HCT116 (cell line): ENCODE measurements around the gene RSPO1. TPM values are rescaled to one million over a fixed set of nuclear protein-coding genes. Genes with fewer than 3 reads are reported as not detected.

Experiments used
- ATAC-seq: fragments of 200-7000 bp; cut with Tn5 transposase; 2 replicates; pipeline ENCODE4 v1.9.1; 2020; ENCODE audit warnings: mild to moderate bottlenecking, moderate library complexity
- BruUV-seq: library from RNA; stranded (reverse); fragments of 400-500 nt; replicated peaks from 2 replicates; lab custom pipeline; 2021; lab: Mats Ljungman, UMichigan
- CTCF ChIA-PET: fragments of 300-600 bp; sonication (Branson Sonifier 250); formaldehyde crosslinking; loops from one replicate; lab custom pipeline; 2021; ENCODE audit warnings: antibody characterized with exemption; lab: Charles Lee
- POLR2A ChIA-PET: fragments of 300-600, 350-600 bp; sonication (Branson Sonifier 250); formaldehyde crosslinking; loops from one replicate; lab custom pipeline; 2021; ENCODE audit warnings: antibody characterized with exemption; lab: Charles Lee
- RAD21 ChIA-PET, 2 experiments: fragments of 300-600 bp; sonication (Branson Sonifier 250); formaldehyde crosslinking; loops; one replicate each; lab custom pipeline; 2023; ENCODE audit warnings: low total read pairs in 2 of 2; ENCODE audit not compliant: uncharacterized antibody in 2 of 2, unreplicated experiment in 2 of 2, low non-redundant PET in 1 of 2; lab: Charles Lee
- DNase-seq: peaks from one replicate; pipeline ENCODE4 v3.0.0-alpha.2; 2010; ENCODE audit warnings: low read depth, low spot score
- H2AFZ ChIP-seq: fragments of 200-600 bp; shearing (Covaris generic), sonication (generic); 2 replicates; pipeline ENCODE4 v1.6.1; 2017; ENCODE audit warnings: low read depth, mixed run types, mixed read lengths, antibody characterized with exemption, low read length; ENCODE audit not compliant: poor library complexity, severe bottlenecking
- H3K27ac ChIP-seq: 2 replicates; pipeline ENCODE4 v1.5.1; 2012; ENCODE audit warnings: low read depth, low read length
- H3K27me3 ChIP-seq: fragments of 200-600 bp; sonication (generic); 2 replicates; pipeline ENCODE4 v1.6.1; 2016; ENCODE audit warnings: mixed run types, low read length, mixed read lengths; ENCODE audit not compliant: insufficient read depth
- H3K36me3 ChIP-seq, 2 experiments: fragments of 200-500 bp in 1 of 2; fragments of 200-600 bp in 1 of 2; sonication (Bioruptor generic) in 1 of 2; sonication (generic) in 1 of 2; 2 replicates each; pipeline versions ENCODE4 v1.5.1 to v1.6.1; 2014 to 2016; ENCODE audit warnings: low read length in 2 of 2, inconsistent platforms in 1 of 2, mixed read lengths in 1 of 2, mixed run types in 1 of 2; ENCODE audit not compliant: insufficient read depth in 2 of 2, control insufficient read depth in 1 of 2
- H3K4me1 ChIP-seq, 2 experiments: fragments of 200-600 bp in 1 of 2; sonication (generic) in 1 of 2; 2 replicates each; pipeline versions ENCODE4 v1.5.1 to v1.6.1; 2012 to 2017; ENCODE audit warnings: low read length in 2 of 2, inconsistent platforms in 1 of 2, mild to moderate bottlenecking in 1 of 2, mixed read lengths in 1 of 2, mixed run types in 1 of 2, moderate library complexity in 1 of 2; ENCODE audit not compliant: insufficient read depth in 2 of 2, control insufficient read depth in 1 of 2
- H3K4me2 ChIP-seq: fragments of 200-600 bp; sonication (generic); 2 replicates; pipeline ENCODE4 v1.6.1; 2017; ENCODE audit warnings: mixed run types, low read length, mixed read lengths
- H3K4me3 ChIP-seq, 2 experiments: fragments of 200-600 bp in 1 of 2; sonication (generic) in 1 of 2; replicated peaks in 1 of 2; 2 replicates each; pipeline ENCODE4 v1.5.1; 2011 to 2016; ENCODE audit warnings: low read length in 2 of 2, control low read depth in 1 of 2, low read depth in 1 of 2, mild to moderate bottlenecking in 1 of 2, mixed read lengths in 1 of 2, mixed run types in 1 of 2
- H3K79me2 ChIP-seq: fragments of 200-600 bp; sonication (generic); 2 replicates; pipeline ENCODE4 v1.6.1; 2017; ENCODE audit warnings: mild to moderate bottlenecking, mixed run types, low read length, moderate library complexity, mixed read lengths; ENCODE audit not compliant: insufficient read depth
- H3K9ac ChIP-seq: fragments of 200-600 bp; sonication (generic); 2 replicates; pipeline ENCODE4 v1.6.1; 2016; ENCODE audit warnings: low read length, mixed read lengths
- H3K9me2 ChIP-seq: fragments of 200-600 bp; sonication (generic), shearing (Covaris generic); 2 replicates; pipeline ENCODE4 v1.6.1; 2017; ENCODE audit warnings: mixed run types, mild to moderate bottlenecking, moderate library complexity; ENCODE audit not compliant: insufficient read depth
- H3K9me3 ChIP-seq, 2 experiments: fragments of 200-500 bp in 1 of 2; fragments of 200-600 bp in 1 of 2; sonication (Bioruptor generic) in 1 of 2; sonication (generic) in 1 of 2; 2 replicates each; pipeline ENCODE4 v1.6.1; 2014 to 2017; ENCODE audit warnings: low read length in 2 of 2, mixed read lengths in 2 of 2, inconsistent platforms in 1 of 2, low read depth in 1 of 2, mild to moderate bottlenecking in 1 of 2, mixed run types in 1 of 2, moderate library complexity in 1 of 2; ENCODE audit not compliant: control insufficient read depth in 1 of 2, insufficient read depth in 1 of 2
- H4K20me1 ChIP-seq: fragments of 200-600 bp; sonication (generic), shearing (Covaris generic); 2 replicates; pipeline ENCODE4 v1.6.1; 2017; ENCODE audit warnings: mixed run types, mild to moderate bottlenecking, moderate library complexity; ENCODE audit not compliant: insufficient read depth
- CBX3 ChIP-seq: IDR thresholded peaks from 2 replicates; pipeline ENCODE4 v1.6.1; 2012; ENCODE audit warnings: low read depth
- CEBPB ChIP-seq: IDR thresholded peaks from 2 replicates; pipeline ENCODE4 v1.6.1; 2012; ENCODE audit warnings: low read depth
- EGR1 ChIP-seq: IDR thresholded peaks from 2 replicates; pipeline ENCODE4 v1.6.1; 2012; ENCODE audit warnings: low read depth
- ELF1 ChIP-seq: IDR thresholded peaks from 2 replicates; pipeline ENCODE4 v1.6.1; 2012; ENCODE audit warnings: low read depth, borderline replicate concordance
- EZH2 ChIP-seq: fragments of 200-600 bp; sonication (generic); IDR thresholded peaks from 2 replicates; pipeline ENCODE4 v1.6.1; 2017; ENCODE audit warnings: antibody characterized with exemption, mixed run types
- EZH2phosphoT487 ChIP-seq: fragments of 200-600 bp; IDR thresholded peaks from 2 replicates; pipeline ENCODE4 v1.6.1; 2018; ENCODE audit warnings: antibody characterized with exemption, borderline replicate concordance
- FOSL1 ChIP-seq: IDR thresholded peaks from 2 replicates; pipeline ENCODE4 v1.6.1; 2012; ENCODE audit warnings: low read depth
- JUND ChIP-seq: IDR thresholded peaks from 2 replicates; pipeline ENCODE4 v1.6.1; 2012
- POLR2A ChIP-seq: IDR thresholded peaks from 2 replicates; pipeline ENCODE4 v1.7.0; 2011; ENCODE audit warnings: borderline replicate concordance; ENCODE audit not compliant: insufficient read depth, insufficient read length; ENCODE audit errors: extremely low read depth
- RAD21 ChIP-seq: IDR thresholded peaks from 2 replicates; pipeline ENCODE4 v1.6.1; 2012; ENCODE audit warnings: low read depth, mild to moderate bottlenecking
- SIN3A ChIP-seq: IDR thresholded peaks from 2 replicates; pipeline ENCODE4 v1.6.1; 2012; ENCODE audit warnings: low read depth
- SP1 ChIP-seq: IDR thresholded peaks from 2 replicates; pipeline ENCODE4 v1.6.1; 2012; ENCODE audit warnings: low read depth
- SRF ChIP-seq: IDR thresholded peaks from 2 replicates; pipeline ENCODE4 v1.6.1; 2012; ENCODE audit warnings: low read depth
- YY1 ChIP-seq: IDR thresholded peaks from 2 replicates; pipeline ENCODE4 v1.6.1; 2011; ENCODE audit warnings: low read length, low read depth, moderate library complexity, mild to moderate bottlenecking; ENCODE audit not compliant: insufficient replicate concordance; ENCODE audit errors: extremely low read depth
- ZFX ChIP-seq: fragments of 450-650 bp; IDR thresholded peaks from 2 replicates; pipeline ENCODE4 v1.6.1; 2017
- ZNF274 ChIP-seq: fragments of 200-500 bp; sonication (Bioruptor generic); IDR thresholded peaks from 2 replicates; pipeline ENCODE4 v1.6.1; 2014; ENCODE audit warnings: mild to moderate bottlenecking, low read depth, low read length, inconsistent platforms
- intact Hi-C: fragments of 100-400 bp; cut with micrococcal nuclease; formaldehyde crosslinking; loops from 2 replicates; pipeline ENCODE4 v1.10.0; 2022
- total RNA-seq: library from RNA; stranded (reverse); gene quantifications from one replicate; pipeline ENCODE4 v1.2.1, GENCODE V29; 2021; ENCODE audit not compliant: unreplicated experiment
- TF ChIP-seq, protein P1 (sequence below): IDR thresholded peaks from 2 replicates; pipeline ENCODE4 v1.6.1; 2012; ENCODE audit warnings: low read depth
- TF ChIP-seq, protein P2 (sequence below): IDR thresholded peaks from 2 replicates; pipeline ENCODE4 v1.6.1; 2012
- TF ChIP-seq, protein P3 (sequence below), 3 experiments: fragments of 200-600 bp in 1 of 3; sonication (generic) in 1 of 3; IDR thresholded peaks in 2 of 3; conservative IDR thresholded peaks in 1 of 3; 2 replicates each; pipeline ENCODE4 v1.5.1; 2012 to 2017; ENCODE audit warnings: low read depth in 2 of 3, low read length in 2 of 3, antibody characterized with exemption in 1 of 3, borderline replicate concordance in 1 of 3, control low read depth in 1 of 3, mild to moderate bottlenecking in 1 of 3, mixed read lengths in 1 of 3, mixed run types in 1 of 3, moderate library complexity in 1 of 3; ENCODE audit not compliant: insufficient read depth in 1 of 3
- TF ChIP-seq, protein P4 (sequence below): IDR thresholded peaks from 2 replicates; pipeline ENCODE4 v1.6.1; 2012

Gene RSPO1
- total RNA-seq, 1 experiment from 2014 or later = 0.15 TPM

DNA sequence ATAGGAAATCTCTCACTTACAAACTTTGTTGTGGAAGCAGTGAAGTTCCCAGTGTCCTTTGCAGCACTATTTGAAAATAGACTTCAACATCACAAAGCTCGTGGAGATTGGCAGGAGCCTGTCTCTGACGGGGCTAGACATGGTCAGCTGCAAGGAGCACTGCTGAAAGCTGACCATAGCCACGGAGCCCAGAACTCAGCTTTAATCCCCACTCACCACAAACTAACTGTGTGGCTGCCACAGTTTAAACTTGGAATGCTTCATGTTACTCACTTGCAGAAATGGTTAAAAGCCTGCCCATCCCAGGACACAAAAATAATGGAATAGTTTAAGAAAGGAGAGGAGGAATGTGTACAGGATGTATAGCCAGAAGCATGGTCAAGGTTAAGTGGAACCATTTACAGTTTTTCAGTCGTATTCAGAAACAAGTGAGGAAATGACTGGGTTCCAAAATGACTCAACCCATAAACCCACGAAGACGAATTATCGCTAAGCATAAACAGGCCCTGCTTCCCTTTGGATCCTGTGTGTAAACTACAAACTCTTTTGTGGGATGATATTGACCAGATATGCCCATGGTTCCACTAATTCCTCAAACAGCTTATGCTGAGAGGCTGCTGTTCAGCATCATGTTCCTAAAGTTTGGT, 59.7 kb downstream of the RSPO1 start:
- ChIA-PET CTCF (no interaction called here), RAD21 (interaction anchor here in 1 of 2 experiments (0.6 kb wide), 1 partner anchor 129 kb away, joined by 5 read pairs; no protein-coding TSS in a partner anchor), POLR2A (no interaction called here)
- no peak overlapping the region for H3K4me2 ChIP-seq
- H3K27me3 ChIP-seq = no peaks in the 10 kb centered on the region
- H3K79me2 ChIP-seq = peaks cover 24% of the 10 kb centered on the region
- H3K27ac ChIP-seq = no peak overlapping the region
- ATAC-seq (no peak), DNase-seq (no peak)
- no peak for TF ChIP-seq EZH2phosphoT487
- TF ChIP-seq ELF1 = no peak
- TF ChIP-seq, protein P1, sequence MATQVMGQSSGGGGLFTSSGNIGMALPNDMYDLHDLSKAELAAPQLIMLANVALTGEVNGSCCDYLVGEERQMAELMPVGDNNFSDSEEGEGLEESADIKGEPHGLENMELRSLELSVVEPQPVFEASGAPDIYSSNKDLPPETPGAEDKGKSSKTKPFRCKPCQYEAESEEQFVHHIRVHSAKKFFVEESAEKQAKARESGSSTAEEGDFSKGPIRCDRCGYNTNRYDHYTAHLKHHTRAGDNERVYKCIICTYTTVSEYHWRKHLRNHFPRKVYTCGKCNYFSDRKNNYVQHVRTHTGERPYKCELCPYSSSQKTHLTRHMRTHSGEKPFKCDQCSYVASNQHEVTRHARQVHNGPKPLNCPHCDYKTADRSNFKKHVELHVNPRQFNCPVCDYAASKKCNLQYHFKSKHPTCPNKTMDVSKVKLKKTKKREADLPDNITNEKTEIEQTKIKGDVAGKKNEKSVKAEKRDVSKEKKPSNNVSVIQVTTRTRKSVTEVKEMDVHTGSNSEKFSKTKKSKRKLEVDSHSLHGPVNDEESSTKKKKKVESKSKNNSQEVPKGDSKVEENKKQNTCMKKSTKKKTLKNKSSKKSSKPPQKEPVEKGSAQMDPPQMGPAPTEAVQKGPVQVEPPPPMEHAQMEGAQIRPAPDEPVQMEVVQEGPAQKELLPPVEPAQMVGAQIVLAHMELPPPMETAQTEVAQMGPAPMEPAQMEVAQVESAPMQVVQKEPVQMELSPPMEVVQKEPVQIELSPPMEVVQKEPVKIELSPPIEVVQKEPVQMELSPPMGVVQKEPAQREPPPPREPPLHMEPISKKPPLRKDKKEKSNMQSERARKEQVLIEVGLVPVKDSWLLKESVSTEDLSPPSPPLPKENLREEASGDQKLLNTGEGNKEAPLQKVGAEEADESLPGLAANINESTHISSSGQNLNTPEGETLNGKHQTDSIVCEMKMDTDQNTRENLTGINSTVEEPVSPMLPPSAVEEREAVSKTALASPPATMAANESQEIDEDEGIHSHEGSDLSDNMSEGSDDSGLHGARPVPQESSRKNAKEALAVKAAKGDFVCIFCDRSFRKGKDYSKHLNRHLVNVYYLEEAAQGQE = no peak
- no peak for TF ChIP-seq EGR1
- TF ChIP-seq, protein P2, sequence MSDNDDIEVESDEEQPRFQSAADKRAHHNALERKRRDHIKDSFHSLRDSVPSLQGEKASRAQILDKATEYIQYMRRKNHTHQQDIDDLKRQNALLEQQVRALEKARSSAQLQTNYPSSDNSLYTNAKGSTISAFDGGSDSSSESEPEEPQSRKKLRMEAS = no peak
- TF ChIP-seq, protein P3, sequence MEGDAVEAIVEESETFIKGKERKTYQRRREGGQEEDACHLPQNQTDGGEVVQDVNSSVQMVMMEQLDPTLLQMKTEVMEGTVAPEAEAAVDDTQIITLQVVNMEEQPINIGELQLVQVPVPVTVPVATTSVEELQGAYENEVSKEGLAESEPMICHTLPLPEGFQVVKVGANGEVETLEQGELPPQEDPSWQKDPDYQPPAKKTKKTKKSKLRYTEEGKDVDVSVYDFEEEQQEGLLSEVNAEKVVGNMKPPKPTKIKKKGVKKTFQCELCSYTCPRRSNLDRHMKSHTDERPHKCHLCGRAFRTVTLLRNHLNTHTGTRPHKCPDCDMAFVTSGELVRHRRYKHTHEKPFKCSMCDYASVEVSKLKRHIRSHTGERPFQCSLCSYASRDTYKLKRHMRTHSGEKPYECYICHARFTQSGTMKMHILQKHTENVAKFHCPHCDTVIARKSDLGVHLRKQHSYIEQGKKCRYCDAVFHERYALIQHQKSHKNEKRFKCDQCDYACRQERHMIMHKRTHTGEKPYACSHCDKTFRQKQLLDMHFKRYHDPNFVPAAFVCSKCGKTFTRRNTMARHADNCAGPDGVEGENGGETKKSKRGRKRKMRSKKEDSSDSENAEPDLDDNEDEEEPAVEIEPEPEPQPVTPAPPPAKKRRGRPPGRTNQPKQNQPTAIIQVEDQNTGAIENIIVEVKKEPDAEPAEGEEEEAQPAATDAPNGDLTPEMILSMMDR (IDR thresholded peaks at IDR 0.05 in 2 of 3, conservative IDR thresholded peaks at IDR 0.05 in 1 of 3; ENCODE audit: borderline replicate concordance in 1 of 3, insufficient read depth in 1 of 3, low read depth in 2 of 3, low read length in 2 of 3) = no peak
- TF ChIP-seq SIN3A = no peak
- TF ChIP-seq SRF = no peak
- no peak for TF ChIP-seq JUND
- TF ChIP-seq SP1 = no peak
- no peak for TF ChIP-seq YY1
- TF ChIP-seq EZH2 = no peak
- TF ChIP-seq, protein P4, sequence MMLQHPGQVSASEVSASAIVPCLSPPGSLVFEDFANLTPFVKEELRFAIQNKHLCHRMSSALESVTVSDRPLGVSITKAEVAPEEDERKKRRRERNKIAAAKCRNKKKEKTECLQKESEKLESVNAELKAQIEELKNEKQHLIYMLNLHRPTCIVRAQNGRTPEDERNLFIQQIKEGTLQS = no peak
- TF ChIP-seq CEBPB = no peak
- TF ChIP-seq FOSL1 = no peak
- TF ChIP-seq CBX3 = no peak
- no peak for TF ChIP-seq POLR2A
- TF ChIP-seq RAD21 = no peak
- TF ChIP-seq ZFX = no peak
- TF ChIP-seq ZNF274 = no peak
- BruUV-seq = no TSS peak
- H3K36me3 ChIP-seq = peaks cover 69 to 70% of the 10 kb centered on the region in 2 experiments
- peaks cover 0 to 19% of the 10 kb centered on the region in 2 experiments; a peak in 3 of 4 replicates for H3K4me1 ChIP-seq
- H3K9me2 ChIP-seq = no peaks in the 10 kb centered on the region
- no peaks in the 10 kb centered on the region for H3K9me3 ChIP-seq
- no peak overlapping the region for H2AFZ ChIP-seq
- H3K9ac ChIP-seq = no peak overlapping the region
- intact Hi-C loops = no loop called here
- no peak overlapping the region for H3K4me3 ChIP-seq
- H4K20me1 ChIP-seq = no peaks in the 10 kb centered on the region
